HK-2 (cell line): Measurements from ENCODE around the gene NUP42.
"Not testable (repeated sequence)": the region's sequence is repeated elsewhere in the genome, so short reads cannot be mapped to it uniquely, and the experiment has no call there.

Experiments used
- DNase-seq: peaks from one replicate; pipeline ENCODE4 v3.0.0-alpha.2; 2018; ENCODE audit not compliant: unreplicated experiment

Gene NUP42, protein sequence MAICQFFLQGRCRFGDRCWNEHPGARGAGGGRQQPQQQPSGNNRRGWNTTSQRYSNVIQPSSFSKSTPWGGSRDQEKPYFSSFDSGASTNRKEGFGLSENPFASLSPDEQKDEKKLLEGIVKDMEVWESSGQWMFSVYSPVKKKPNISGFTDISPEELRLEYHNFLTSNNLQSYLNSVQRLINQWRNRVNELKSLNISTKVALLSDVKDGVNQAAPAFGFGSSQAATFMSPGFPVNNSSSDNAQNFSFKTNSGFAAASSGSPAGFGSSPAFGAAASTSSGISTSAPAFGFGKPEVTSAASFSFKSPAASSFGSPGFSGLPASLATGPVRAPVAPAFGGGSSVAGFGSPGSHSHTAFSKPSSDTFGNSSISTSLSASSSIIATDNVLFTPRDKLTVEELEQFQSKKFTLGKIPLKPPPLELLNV

DNA sequence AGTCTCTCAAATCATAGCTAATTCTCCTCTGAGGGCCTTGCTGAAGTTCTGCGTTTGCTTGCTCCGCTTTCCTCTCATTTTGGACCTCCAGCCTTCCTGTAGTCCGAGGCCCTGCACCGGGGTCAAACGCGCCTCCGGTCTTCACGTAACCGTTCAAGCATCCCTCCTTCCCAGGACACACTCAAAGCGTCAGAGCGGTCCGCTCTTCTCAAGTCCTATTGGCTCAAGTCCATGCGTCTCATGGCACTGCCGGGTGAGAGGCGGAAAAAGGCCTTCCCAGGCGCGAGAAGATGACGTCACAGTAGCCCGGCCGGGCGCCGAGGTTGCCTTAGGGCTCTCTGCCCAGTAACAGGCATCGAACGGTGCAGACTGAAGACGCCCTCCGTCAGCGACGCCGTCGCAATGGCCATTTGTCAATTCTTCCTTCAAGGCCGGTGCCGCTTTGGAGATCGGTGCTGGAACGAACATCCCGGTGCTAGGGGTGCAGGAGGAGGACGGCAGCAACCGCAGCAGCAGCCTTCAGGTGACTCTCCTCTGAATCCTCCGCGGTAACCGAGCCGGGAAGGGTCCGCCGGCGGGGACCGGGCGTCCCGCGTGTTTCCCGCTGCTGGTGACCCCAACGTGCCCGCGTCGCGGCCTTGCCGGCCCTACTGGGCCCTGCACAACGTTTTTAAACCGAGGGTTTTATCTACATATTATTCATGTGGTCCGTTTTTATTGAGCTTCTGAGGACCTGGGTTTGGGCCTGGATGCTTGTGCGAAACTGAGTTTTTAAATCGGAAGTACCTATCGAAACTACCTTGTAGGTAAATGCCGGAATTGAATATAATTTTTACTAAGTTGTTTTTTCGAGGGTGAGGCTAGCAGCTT, at the start of gene NUP42:
Gene NUP42 (plus strand): TSS at position 365 of the 870 bp plus-strand sequence. CDS start 38 bp downstream, at position 403.
- DNase-seq: peak; percentile 98

DNA sequence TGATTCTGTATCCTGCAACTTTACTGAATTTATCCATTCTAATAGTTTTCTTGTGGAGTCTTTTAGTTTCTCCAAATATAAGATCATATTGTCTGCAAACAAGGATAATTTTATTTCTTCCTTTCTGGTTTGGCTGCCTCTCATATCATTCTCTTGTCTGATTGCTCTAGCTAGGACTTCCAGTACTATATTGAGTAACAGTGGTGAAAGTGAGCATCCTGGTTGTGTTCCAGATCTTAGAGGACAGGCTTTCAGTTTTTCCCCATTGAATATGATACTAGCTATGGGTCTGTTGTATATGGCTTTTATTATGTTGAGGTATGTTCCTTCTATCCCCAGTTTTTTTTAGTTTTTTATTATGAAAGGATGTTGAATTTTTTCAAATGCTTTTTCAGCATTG, 48.1 kb upstream of the NUP42 start:
- no peak for DNase-seq

DNA sequence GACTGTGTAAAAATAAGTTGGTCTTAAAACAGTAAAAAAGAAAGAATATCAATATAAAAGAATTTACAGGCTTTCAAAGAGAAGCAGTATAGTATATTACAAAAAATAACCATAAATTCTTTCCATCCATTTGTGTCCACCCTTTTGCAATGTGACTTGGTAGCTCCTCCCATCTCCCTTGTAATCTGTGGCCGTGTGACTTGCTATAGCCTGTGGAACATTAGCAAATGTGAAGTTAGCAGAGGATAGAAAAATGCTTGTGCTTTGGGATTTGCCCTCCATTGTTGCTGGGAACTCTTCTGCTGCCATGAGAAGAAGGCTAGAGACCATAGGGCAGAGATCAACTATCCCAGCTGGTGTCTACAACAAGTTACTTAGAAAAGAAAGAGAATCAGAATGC, 46.1 kb upstream of the NUP42 start:
- DNase-seq: no peak

DNA sequence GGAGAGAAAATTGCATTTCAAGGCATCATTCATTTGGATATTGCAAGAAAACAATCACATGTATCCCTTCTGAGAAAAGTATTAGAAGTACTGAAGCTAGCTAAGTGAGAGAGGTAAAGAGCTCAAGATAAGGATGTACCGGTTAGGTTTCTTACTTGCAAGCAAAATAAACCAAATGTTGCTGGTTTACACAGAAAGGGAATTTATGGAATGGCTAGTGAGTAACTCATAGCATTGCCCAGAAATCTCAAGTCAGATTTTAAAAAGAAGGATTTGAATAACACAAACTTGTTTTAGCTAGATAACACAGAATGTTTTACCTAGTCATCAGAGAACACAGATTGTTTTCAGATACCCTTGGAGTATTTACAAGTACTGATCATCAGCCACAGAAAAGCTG, 45.6 kb upstream of the NUP42 start:
- no peak for DNase-seq

DNA sequence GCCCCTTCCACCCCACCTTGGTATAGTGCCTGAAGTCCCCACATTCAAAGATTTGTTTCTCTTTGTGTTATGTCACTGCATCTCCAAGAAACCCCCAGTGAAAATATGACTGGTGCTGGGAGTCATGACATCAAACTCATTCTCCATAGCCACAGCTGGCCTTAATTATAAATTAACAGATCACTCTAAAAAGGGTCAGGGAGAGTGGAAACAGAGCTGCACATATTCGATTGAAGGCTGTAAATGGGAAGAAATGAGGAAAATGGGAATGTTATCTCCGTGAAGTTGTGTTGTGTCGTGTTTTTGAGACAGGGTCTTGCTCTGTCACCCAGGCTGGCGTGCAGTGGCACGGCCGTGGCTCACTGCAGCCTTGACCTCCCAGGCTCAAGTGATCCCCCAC, 24.2 kb upstream of the NUP42 start:
- DNase-seq: no peak

DNA sequence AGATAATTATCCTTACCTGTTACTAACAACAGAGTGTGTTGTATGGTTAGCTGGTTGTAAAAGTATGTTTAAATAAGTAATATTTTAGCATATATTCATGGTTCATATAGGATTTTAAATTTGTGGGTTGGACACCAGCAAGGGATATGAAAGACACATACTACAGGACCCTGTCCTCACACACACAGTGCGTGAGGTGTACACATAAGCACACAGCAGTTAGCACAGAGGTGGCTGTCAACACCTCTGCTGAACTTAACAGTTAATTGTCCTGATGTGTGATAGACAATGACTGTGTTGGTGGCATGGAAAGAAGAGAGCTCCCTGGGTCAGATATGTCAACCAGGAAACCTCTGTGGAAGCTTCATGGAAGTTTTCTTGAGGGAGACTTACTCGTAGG, 23.3 kb upstream of the NUP42 start:
- DNase-seq: no peak

DNA sequence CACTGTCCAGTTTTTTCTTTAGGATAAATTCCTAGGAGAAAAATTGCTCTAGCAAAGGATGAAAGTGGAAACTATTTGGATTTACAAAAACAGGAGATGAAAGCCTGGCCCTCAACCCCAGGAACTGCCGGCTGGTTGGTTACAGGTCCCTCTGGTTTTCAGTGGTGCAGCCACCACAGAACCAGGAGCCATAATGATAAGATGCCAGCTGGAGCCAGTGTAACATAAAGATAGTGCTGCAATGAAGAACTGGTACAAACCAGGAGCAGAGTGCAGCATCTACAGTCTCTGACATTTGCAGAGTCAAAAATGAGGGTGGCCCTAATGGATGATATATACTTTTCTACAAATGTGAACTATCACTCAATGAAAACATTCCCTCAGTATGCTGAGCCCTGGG, 20.4 kb upstream of the NUP42 start:
- no peak for DNase-seq

DNA sequence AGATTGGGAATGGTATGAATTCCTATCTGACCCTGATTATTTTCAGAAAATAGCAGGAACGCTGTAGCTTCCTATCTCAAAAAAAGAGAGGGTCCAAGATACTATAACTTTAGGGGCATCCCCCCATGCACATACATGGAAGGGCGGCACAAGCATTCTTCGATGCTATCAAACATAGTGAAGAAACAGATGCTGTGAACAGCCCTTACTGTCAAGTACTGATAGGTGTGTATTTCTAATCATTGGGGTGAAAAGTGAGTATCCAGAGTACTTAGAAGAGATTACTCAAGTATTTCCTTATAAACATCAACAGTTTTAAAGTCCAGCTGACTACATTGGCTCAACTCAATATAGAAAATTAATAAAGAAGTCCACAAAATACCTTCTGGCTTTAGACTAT, 17.0 kb upstream of the NUP42 start:
- no peak for DNase-seq

DNA sequence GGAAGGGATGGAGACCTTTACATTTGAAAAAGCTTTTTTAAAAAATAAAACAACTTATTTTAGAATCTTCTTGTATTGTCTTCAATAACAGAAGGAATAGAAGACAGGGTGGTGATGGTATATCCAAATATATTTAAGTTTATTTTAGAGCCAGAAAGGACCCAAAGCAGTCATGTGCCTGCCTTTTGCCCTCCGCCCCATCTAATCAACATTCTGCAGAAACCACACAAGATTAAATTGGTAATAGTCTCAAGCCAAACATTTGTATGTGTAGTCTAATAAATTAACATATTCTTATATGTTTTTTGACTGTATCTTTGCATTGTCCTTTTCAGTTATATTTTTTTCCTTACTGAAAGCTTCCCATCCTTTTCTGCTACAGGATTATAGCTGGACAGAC, 16.5 kb upstream of the NUP42 start:
- DNase-seq: no peak

DNA sequence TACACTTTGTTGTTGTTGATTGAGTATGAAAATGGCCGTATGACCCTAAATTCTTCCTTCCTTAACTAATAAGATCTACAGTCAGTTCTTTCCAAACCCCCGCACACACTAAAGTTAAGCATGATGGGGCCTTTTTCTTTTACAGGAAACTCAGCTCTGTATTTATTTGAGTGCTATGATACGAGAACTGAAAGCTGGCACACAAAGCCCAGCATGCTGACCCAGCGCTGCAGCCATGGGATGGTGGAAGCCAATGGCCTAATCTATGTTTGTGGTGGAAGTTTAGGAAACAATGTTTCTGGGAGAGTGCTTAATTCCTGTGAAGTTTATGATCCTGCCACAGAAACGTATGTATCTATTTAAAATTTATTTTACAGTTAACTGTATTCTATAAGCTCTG, 14.2 kb upstream of the NUP42 start:
- DNase-seq: no peak

DNA sequence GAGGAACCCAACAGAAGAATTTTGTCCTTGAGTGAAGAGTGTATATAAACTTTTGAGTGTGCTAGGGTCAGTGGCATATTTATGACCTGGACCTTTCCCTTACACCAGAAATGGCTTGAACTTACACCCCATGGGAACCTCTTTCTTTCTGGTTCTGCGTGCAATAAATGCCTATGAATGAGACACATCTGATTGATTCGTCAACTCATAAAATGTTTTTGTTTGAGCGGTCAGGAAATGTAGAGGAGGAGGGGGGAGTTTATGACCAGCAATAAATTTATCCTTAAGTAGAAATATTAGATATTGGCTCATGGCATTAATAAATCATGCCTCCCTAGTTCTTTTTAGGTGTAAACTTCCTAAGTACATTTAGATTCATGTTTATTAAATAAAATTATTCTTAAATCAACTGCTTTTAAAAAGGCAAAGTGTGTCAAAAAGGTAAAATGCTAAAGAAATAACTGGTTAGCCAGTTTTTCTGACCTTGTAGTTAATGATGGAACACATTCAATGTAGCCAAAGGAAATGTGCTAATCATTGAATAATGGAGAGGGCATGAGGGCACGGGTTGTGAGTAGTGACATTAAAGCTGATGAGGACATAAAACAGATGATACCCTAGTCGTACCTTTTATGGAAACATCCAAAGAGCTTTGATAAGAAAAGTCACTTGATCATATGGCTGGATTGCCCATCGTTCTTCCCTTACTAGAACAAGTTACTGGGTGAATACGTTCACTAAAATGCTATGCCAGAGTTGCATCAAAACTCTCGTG, 13.6 kb upstream of the NUP42 start:
- no peak for DNase-seq

DNA sequence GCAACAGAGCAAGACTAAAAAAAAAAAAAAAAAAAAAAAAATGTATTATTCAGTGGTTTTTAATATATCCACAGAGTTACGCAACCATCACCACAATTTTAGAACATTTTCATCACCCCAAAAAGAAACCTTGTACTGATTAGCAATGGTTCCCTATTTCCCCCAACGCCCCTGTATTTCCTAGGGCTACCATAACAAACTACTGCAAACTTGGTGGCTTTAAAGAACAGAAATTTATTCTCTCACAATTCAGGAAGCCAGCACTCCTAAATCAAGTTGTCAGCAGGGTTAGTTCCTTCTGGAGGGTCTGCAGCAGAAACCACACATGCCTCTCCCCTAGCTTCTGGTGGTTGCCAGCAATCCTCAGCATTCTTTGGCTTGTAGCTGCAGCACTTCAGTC, 5.9 kb upstream of the NUP42 start:
- DNase-seq: no peak

DNA sequence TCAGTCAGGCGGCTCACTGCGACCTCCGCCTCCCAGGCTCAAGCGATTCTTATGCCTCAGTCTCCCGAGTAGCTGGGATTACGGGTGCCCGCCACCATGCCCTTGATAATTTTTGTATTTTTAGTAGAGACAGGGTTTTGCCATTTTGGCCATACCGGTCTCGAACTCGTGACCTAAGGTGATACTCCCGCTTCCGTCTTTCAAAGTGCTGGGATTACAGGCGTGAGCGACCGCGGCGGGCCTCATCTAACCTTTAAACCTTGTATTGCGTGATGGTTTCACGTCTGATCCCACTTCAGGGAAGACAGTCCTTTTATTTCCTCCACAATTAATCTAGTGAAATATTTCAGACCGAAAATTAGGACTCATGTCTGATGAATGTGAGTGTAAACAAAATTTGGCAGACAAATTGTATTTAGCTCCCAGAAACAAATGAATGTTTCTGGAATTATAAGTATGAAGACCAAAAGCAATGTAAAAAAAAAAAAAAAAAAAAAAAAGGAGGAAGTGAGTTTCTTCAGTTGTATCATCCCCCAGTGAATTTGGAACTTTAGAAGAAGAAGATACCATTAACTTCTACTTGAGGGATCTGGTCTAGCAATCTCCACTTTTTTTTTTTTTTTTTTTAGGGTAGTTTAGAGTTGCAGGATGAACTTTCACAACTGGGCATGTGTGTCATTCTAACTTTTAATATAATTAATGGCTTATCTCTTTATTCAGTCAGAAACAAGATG, 1.6 kb downstream of the NUP42 start:
- no peak for DNase-seq

DNA sequence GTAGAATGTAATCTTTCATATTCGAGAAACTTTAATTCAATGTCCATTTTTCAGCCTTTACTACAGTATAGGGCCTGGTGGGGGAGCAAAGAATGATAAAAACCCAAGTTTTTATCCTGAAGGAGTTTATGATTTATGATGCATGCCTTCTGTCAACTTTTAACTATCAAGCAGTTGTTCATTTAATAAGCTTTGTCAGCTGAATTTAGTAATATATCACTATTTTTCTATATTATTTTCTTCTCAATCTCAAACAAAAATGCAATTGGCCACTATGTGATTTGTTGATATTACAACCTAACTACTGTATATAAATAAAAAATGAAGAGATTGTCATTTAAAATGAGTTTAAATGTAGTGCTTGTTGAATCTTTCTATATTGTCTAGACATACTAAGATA, 2.4 kb downstream of the NUP42 start:
- DNase-seq: no peak

DNA sequence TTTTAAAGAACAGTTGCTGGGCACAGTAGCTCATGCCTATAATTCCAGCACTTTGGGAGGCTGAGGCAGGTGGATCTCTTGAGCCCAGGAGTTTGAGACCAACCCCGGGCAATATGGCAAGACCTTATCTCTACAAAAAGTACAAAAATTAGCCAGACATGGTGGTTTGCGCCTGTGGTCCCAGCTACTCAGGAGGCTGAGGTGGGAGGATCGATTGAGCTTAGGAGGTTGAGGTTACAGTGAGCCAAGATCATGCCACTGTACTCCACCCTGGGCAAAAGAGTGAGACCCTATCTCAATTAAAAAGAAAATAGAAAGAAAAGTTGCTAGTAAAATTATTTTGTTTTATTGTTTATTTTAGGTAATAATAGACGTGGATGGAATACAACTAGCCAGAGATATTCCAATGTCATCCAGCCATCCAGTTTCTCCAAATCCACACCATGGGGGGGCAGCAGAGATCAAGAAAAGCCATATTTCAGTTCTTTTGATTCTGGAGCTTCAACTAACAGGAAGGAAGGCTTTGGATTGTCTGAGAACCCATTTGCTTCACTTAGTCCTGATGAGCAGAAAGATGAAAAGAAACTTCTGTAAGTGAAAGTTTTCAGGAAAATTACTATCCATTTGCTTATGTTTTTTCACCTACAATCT, 3.0 kb downstream of the NUP42 start:
- DNase-seq: peak; percentile 32

DNA sequence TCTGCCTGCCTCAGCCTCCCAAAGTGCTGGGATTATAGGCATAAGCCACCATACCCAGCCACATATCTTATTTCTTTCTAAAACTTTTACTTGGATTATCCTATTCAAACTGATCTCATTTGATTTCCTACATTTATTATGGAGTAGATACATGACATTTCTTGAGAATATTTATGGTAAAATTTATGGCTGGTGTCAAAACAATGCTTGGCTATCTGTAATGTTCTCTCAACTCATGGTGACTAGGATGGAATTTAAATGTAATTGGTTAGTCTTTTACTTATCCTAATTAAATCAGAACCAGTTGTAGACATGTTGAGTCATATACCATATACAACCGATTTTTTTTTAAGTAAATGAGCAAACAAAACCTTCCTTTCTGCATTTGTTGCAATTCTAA, 4.1 kb downstream of the NUP42 start:
- no peak for DNase-seq

DNA sequence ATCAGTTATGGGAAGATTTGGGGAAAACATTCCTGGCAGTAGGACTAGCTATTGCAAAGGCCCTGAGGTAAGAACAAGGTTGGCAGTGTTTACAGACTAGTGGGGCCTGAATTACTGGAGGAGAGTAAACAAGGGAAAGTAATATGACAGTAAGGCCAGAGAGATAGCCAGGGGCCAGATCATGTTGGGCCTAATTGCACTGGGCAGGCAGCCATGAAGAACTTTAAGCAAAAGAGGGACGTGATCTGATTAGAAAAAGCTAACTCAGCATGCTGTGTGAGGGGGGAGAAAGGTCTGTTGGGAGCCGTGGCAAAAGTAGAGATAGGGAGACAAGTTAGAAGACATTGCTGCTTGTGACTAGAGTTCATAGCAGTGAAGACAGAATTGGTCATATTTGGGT, 9.2 kb downstream of the NUP42 start:
- DNase-seq: no peak

DNA sequence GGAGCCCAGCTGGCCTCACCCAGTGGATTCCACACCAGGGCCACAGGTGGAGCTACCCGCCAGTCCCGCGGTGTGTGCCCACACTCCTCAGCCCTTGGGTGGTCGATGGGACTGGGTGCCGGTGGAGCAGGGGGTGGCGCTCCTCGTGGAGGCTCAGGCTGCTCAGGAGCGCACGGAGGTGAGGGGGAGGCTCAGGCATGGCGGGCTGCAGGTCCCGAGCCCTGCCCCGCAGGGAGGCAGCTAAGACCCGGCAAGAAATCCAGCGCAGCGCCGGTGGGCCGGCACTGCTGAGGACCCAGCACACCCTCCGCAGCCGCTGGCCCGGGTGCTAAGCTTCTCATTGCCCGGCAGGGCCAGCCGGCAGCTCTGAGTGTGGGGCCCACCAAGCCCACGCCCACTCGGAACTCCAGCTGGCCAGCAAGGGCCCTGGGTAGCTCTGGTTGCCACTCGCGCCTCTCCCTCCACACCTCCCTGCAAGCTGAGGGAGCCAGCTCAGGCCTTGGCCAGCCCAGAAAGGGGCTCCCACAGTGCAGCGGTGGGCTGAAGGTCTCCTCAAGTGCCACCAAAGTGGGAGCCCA, 11.9 kb downstream of the NUP42 start:
- DNase-seq: not testable (repeated sequence)

DNA sequence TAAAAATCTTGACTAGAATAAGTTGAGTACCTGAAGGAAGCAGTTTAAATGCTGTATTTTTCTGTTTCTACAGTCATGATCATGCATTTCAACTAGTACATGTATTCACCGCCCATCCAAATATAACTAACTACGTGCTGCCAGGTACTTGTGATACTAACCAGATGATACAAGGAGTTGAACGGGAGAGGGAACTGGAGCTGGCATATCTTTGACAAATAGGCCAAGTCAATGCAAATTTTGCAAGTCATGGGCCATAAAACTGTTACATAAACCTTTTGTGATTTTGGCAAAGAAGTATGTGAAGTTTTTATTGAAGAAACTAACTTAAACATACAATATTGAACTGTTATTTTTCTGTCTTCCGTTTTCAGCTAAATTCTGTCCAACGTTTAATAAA, 14.5 kb downstream of the NUP42 start:
- no peak for DNase-seq

DNA sequence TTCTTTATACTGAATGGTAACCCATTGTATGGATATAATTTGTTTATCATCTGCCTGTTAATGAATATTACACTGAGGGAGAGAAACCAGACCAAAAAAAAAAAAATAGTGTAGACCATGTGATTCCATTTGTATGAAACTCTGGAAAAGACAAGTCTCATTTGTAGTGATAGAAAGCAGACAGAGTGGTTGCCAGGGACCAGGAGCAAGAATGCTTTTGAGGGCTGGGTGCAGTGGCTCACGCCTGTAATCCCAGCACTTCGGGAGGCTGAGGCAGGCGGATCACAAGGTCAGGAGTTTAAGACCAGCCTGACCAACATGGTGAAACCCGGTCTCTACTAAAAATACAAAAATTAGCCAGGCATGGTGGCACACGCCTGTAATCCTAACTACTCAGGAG, 15.9 kb downstream of the NUP42 start:
- DNase-seq: not testable (repeated sequence)

DNA sequence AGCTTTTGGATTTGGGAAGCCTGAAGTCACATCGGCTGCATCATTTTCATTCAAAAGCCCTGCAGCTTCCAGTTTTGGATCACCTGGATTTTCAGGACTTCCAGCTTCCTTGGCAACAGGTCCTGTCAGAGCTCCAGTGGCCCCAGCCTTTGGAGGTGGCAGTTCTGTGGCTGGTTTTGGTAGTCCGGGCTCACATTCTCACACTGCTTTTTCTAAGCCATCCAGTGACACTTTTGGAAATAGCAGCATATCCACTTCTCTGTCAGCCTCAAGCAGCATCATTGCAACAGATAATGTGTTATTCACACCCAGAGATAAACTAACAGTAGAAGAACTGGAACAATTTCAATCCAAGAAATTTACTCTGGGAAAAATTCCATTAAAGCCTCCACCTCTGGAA, 18.5 kb downstream of the NUP42 start:
- DNase-seq: no peak
